ENCODE results near the gene AKIRIN2.

Gene AKIRIN2

DNA sequence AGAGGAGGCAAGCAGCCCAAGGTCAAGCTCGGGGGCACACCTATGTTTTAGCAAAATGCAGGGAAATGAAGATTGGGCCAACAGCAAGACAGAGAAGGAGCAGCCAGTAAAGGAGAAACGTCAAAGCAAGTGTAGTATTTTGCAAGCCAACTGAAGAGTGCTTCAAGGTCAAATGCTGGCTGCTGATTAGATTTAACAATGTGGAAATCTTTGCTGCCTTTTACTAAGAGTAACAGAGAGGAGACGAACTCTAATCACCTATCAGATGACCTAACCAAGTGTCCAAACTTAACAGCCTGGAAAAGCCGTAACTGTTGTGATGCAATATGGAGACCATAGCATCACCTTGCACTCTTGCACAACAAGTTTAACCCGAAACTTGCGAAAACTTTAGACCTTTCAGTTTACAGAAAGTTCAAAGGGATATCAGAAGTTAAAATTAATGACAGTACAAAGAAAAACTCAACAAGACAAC, 30.4 kb downstream of the AKIRIN2 start:
- TF ChIP-seq, protein P1, sequence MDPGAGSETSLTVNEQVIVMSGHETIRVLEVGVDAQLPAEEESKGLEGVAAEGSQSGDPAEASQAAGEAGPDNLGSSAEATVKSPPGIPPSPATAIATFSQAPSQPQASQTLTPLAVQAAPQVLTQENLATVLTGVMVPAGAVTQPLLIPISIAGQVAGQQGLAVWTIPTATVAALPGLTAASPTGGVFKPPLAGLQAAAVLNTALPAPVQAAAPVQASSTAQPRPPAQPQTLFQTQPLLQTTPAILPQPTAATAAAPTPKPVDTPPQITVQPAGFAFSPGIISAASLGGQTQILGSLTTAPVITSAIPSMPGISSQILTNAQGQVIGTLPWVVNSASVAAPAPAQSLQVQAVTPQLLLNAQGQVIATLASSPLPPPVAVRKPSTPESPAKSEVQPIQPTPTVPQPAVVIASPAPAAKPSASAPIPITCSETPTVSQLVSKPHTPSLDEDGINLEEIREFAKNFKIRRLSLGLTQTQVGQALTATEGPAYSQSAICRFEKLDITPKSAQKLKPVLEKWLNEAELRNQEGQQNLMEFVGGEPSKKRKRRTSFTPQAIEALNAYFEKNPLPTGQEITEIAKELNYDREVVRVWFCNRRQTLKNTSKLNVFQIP (CRISPR knock-in tag; IDR thresholded peaks at IDR 0.05; ENCODE audit: borderline replicate concordance, low read depth), result no peak
- TF ChIP-seq, protein P2, sequence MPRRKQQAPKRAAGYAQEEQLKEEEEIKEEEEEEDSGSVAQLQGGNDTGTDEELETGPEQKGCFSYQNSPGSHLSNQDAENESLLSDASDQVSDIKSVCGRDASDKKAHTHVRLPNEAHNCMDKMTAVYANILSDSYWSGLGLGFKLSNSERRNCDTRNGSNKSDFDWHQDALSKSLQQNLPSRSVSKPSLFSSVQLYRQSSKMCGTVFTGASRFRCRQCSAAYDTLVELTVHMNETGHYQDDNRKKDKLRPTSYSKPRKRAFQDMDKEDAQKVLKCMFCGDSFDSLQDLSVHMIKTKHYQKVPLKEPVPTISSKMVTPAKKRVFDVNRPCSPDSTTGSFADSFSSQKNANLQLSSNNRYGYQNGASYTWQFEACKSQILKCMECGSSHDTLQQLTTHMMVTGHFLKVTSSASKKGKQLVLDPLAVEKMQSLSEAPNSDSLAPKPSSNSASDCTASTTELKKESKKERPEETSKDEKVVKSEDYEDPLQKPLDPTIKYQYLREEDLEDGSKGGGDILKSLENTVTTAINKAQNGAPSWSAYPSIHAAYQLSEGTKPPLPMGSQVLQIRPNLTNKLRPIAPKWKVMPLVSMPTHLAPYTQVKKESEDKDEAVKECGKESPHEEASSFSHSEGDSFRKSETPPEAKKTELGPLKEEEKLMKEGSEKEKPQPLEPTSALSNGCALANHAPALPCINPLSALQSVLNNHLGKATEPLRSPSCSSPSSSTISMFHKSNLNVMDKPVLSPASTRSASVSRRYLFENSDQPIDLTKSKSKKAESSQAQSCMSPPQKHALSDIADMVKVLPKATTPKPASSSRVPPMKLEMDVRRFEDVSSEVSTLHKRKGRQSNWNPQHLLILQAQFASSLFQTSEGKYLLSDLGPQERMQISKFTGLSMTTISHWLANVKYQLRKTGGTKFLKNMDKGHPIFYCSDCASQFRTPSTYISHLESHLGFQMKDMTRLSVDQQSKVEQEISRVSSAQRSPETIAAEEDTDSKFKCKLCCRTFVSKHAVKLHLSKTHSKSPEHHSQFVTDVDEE (CRISPR knock-in tag; IDR thresholded peaks at IDR 0.05), result no peak
- TF ChIP-seq ESRRG (CRISPR knock-in tag; IDR thresholded peaks at IDR 0.05) (no peak), TOX (CRISPR knock-in tag; IDR thresholded peaks at IDR 0.05; ENCODE audit: borderline replicate concordance) (no peak), GLIS3 (CRISPR knock-in tag; IDR thresholded peaks at IDR 0.05) (no peak), SNAI2 (CRISPR knock-in tag; IDR thresholded peaks at IDR 0.05) (no peak), ZC3H10 (CRISPR knock-in tag; IDR thresholded peaks at IDR 0.05) (no peak), ARNTL (CRISPR knock-in tag; IDR thresholded peaks at IDR 0.05; ENCODE audit: borderline replicate concordance, low read depth) (no peak), TCF4 (CRISPR knock-in tag; IDR thresholded peaks at IDR 0.05; ENCODE audit: borderline replicate concordance) (no peak), OSR1 (CRISPR knock-in tag; IDR thresholded peaks at IDR 0.05) (no peak), RARB (CRISPR knock-in tag; IDR thresholded peaks at IDR 0.05) (no peak), BACH2 (CRISPR knock-in tag; IDR thresholded peaks at IDR 0.05; ENCODE audit: borderline replicate concordance) (no peak), CSDC2 (CRISPR knock-in tag; IDR thresholded peaks at IDR 0.05) (no peak)
- TF ChIP-seq, protein P3, sequence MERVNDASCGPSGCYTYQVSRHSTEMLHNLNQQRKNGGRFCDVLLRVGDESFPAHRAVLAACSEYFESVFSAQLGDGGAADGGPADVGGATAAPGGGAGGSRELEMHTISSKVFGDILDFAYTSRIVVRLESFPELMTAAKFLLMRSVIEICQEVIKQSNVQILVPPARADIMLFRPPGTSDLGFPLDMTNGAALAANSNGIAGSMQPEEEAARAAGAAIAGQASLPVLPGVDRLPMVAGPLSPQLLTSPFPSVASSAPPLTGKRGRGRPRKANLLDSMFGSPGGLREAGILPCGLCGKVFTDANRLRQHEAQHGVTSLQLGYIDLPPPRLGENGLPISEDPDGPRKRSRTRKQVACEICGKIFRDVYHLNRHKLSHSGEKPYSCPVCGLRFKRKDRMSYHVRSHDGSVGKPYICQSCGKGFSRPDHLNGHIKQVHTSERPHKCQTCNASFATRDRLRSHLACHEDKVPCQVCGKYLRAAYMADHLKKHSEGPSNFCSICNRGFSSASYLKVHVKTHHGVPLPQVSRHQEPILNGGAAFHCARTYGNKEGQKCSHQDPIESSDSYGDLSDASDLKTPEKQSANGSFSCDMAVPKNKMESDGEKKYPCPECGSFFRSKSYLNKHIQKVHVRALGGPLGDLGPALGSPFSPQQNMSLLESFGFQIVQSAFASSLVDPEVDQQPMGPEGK (CRISPR knock-in tag; IDR thresholded peaks at IDR 0.05; ENCODE audit: borderline replicate concordance), result no peak
- no peak for ATAC-seq

DNA sequence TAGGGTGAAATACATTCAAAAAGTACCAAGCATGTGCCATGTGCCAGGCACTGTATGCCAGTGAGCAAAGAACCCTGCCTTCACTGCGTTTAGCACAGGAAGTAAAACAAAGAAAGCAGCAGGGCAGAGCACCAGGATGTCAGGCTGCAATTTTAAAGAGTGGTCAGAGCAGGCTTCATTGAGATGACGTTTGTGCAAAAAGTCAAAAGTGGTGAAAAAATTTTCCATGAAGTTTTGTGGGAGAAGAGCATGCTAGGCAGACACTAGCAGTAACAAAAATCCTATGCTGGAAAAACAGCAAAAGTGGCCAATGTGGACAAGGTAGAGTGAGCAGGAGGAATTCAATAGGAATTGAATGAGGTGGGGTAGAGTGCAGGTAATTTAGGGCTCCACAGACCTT, 31.3 kb downstream of the AKIRIN2 start:
- TF ChIP-seq, protein P3 (CRISPR knock-in tag; IDR thresholded peaks at IDR 0.05; ENCODE audit: borderline replicate concordance), result no peak
- TF ChIP-seq ZC3H10 (CRISPR knock-in tag; IDR thresholded peaks at IDR 0.05) (no peak), RARB (CRISPR knock-in tag; IDR thresholded peaks at IDR 0.05) (no peak), ZFP30 (CRISPR knock-in tag; IDR thresholded peaks at IDR 0.05) (no peak), PPARA (CRISPR knock-in tag; IDR thresholded peaks at IDR 0.05; ENCODE audit: borderline replicate concordance) (no peak), ZNF565 (CRISPR knock-in tag; conservative IDR thresholded peaks at IDR 0.05; ENCODE audit: low read depth) (no peak), ARNTL (CRISPR knock-in tag; IDR thresholded peaks at IDR 0.05; ENCODE audit: borderline replicate concordance, low read depth) (no peak), OSR1 (CRISPR knock-in tag; IDR thresholded peaks at IDR 0.05) (no peak), SNAI2 (CRISPR knock-in tag; IDR thresholded peaks at IDR 0.05) (no peak), ZFP3 (CRISPR knock-in tag; IDR thresholded peaks at IDR 0.05) (no peak), TOX (CRISPR knock-in tag; IDR thresholded peaks at IDR 0.05; ENCODE audit: borderline replicate concordance) (no peak), ISL1 (CRISPR knock-in tag; IDR thresholded peaks at IDR 0.05) (no peak), TCF4 (CRISPR knock-in tag; IDR thresholded peaks at IDR 0.05; ENCODE audit: borderline replicate concordance) (no peak), ZNF8 (CRISPR knock-in tag; IDR thresholded peaks at IDR 0.05) (no peak), ZNF70 (CRISPR knock-in tag; IDR thresholded peaks at IDR 0.05) (no peak), CSDC2 (CRISPR knock-in tag; IDR thresholded peaks at IDR 0.05) (no peak), BACH2 (CRISPR knock-in tag; IDR thresholded peaks at IDR 0.05; ENCODE audit: borderline replicate concordance) (no peak), GLIS3 (CRISPR knock-in tag; IDR thresholded peaks at IDR 0.05) (no peak)
- TF ChIP-seq, protein P4, sequence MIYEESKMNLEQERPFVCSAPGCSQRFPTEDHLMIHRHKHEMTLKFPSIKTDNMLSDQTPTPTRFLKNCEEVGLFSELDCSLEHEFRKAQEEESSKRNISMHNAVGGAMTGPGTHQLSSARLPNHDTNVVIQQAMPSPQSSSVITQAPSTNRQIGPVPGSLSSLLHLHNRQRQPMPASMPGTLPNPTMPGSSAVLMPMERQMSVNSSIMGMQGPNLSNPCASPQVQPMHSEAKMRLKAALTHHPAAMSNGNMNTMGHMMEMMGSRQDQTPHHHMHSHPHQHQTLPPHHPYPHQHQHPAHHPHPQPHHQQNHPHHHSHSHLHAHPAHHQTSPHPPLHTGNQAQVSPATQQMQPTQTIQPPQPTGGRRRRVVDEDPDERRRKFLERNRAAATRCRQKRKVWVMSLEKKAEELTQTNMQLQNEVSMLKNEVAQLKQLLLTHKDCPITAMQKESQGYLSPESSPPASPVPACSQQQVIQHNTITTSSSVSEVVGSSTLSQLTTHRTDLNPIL (CRISPR knock-in tag; IDR thresholded peaks at IDR 0.05; ENCODE audit: low read depth), result no peak
- TF ChIP-seq, protein P2 (CRISPR knock-in tag; IDR thresholded peaks at IDR 0.05), result no peak
- no peak for ATAC-seq
